Suprapubic skin (tissue), 4 donors: ENCODE data around the gene RAB3GAP1. TPM values are rescaled to one million over a fixed set of nuclear protein-coding genes. Genes with fewer than 3 reads are reported as not detected.

ENCODE experiments used
- DNase-seq, 2 donors: peaks; one replicate each; pipeline ENCODE4 v3.0.0-alpha.2; 2019; ENCODE audit warnings: low spot score in 2 of 2
- H3K27ac ChIP-seq: fragments of 200-600 bp; sonication (generic); one replicate; pipeline ENCODE4 v1.5.1; 2019
- H3K27me3 ChIP-seq: fragments of 200-600 bp; sonication (generic); one replicate; pipeline ENCODE4 v1.5.1; 2019
- H3K36me3 ChIP-seq: fragments of 200-600 bp; sonication (generic); one replicate; pipeline ENCODE4 v1.5.1; 2019
- H3K4me1 ChIP-seq: fragments of 200-600 bp; sonication (generic); one replicate; pipeline ENCODE4 v1.5.1; 2019
- H3K4me3 ChIP-seq: fragments of 200-600 bp; sonication (generic); one replicate; pipeline ENCODE4 v1.5.1; 2019; ENCODE audit warnings: mild to moderate bottlenecking
- H3K9me3 ChIP-seq: fragments of 200-600 bp; sonication (generic); one replicate; pipeline ENCODE4 v1.5.1; 2019
- CTCF ChIP-seq, 2 donors: fragments of 200-600 bp in 1 of 2; fragments of 450-650 bp in 1 of 2; sonication (generic) in 1 of 2; IDR thresholded peaks; one replicate each; pipeline ENCODE4 v1.5.1; 2016 to 2019; ENCODE audit warnings: antibody characterized with exemption in 2 of 2, mild to moderate bottlenecking in 1 of 2, moderate library complexity in 1 of 2
- EP300 ChIP-seq: sonication (generic); formaldehyde crosslinking; IDR thresholded peaks from one replicate; pipeline ENCODE4 v1.6.1; 2017; ENCODE audit warnings: antibody characterized with exemption
- POLR2A ChIP-seq, 2 donors: fragments of 450-650 bp; IDR thresholded peaks; one replicate each; pipeline ENCODE4 v1.6.1; 2017; ENCODE audit warnings: antibody characterized with exemption in 2 of 2, mild to moderate bottlenecking in 2 of 2, moderate library complexity in 2 of 2
- POLR2AphosphoS5 ChIP-seq, 3 donors: sonication (generic); formaldehyde crosslinking; IDR thresholded peaks; one replicate each; pipeline ENCODE4 v1.6.1; 2017; ENCODE audit warnings: antibody characterized with exemption in 3 of 3
- WGBS: methylation state at CpG from one replicate; pipeline ENCODE4 v1.1.5; 2018; 5-methylcytosine and 5-hydroxymethylcytosine counted together
- total RNA-seq, 4 donors: library from RNA; depleted of rRNA; stranded (reverse); fragments of >200 nt; gene quantifications; one replicate each; pipeline ENCODE4 v1.1.0, GENCODE V29; 2016

Gene RAB3GAP1
- total RNA-seq, 4 donors from 2014 or later, result 36.8 to 62.0 (median 52.6) TPM

GRCh38 chr2:135174049-135174809 lies 122.1 kb downstream of the RAB3GAP1 start:
- H3K4me3 ChIP-seq, result no peak overlapping the region
- H3K4me1 ChIP-seq, result no peaks in the 10 kb centered on the region
- DNase-seq, result no peak
- H3K27me3 ChIP-seq, result no peaks in the 10 kb centered on the region
- no peak overlapping the region for H3K27ac ChIP-seq
- peaks cover 37% of the 10 kb centered on the region for H3K36me3 ChIP-seq
- 83% methylated on average over 6 of the region's 9 CpGs for WGBS
- H3K9me3 ChIP-seq, result peaks cover 4% of the 10 kb centered on the region
- no peak for TF ChIP-seq CTCF (IDR thresholded peaks at IDR 0.05)
- no peak for TF ChIP-seq EP300
- no peak for TF ChIP-seq POLR2AphosphoS5 (IDR thresholded peaks at IDR 0.05)
- TF ChIP-seq POLR2A (IDR thresholded peaks at IDR 0.05), result no peak

GRCh38 chr2:135174810-135175093 lies 122.7 kb downstream of the RAB3GAP1 start:
- Histone ChIP-seq H3K9me3 (peaks cover 4% of the 10 kb centered on the region), H3K36me3 (peaks cover 32% of the 10 kb centered on the region), H3K4me3 (no peak overlapping the region), H3K27me3 (no peaks in the 10 kb centered on the region), H3K4me1 (no peaks in the 10 kb centered on the region), H3K27ac (no peak overlapping the region)
- 89% methylated on average over 6 of the region's 6 CpGs for WGBS
- TF ChIP-seq POLR2A (IDR thresholded peaks at IDR 0.05) (no peak), EP300 (no peak)
- DNase-seq, result no peak

- Histone ChIP-seq H3K9me3 (peaks cover 4% of the 10 kb centered on the region), H3K4me1 (no peaks in the 10 kb centered on the region), H3K27ac (no peak overlapping the region), H3K27me3 (no peaks in the 10 kb centered on the region), H3K36me3 (peaks cover 28% of the 10 kb centered on the region), H3K4me3 (no peak overlapping the region)
- 39% methylated on average over 3 of the region's 3 CpGs for WGBS
- TF ChIP-seq POLR2AphosphoS5 (IDR thresholded peaks at IDR 0.05) (no peak), CTCF (IDR thresholded peaks at IDR 0.05) (no peak), POLR2A (IDR thresholded peaks at IDR 0.05) (no peak), EP300 (no peak)
- no peak for DNase-seq
Measured at GRCh38 chr2:135175177-135175576, 123.1 kb downstream of the RAB3GAP1 start.

GRCh38 chr2:135179689-135180088 lies 127.6 kb downstream of the RAB3GAP1 start:
- TF ChIP-seq EP300, result no peak
- TF ChIP-seq POLR2A (IDR thresholded peaks at IDR 0.05), result no peak
- TF ChIP-seq POLR2AphosphoS5 (IDR thresholded peaks at IDR 0.05), result no peak
- no peak for TF ChIP-seq CTCF (IDR thresholded peaks at IDR 0.05)
- 85% methylated on average over 1 of the region's 1 CpG for WGBS
- H3K36me3 ChIP-seq, result peaks cover 7% of the 10 kb centered on the region

GRCh38 chr2:135182190-135182589 lies 130.1 kb downstream of the RAB3GAP1 start:
- TF ChIP-seq CTCF (IDR thresholded peaks at IDR 0.05), result no peak
- no peak for TF ChIP-seq POLR2AphosphoS5 (IDR thresholded peaks at IDR 0.05)
- no peak for TF ChIP-seq EP300
- no peak for TF ChIP-seq POLR2A (IDR thresholded peaks at IDR 0.05)
- WGBS, result 82% methylated on average over 8 of the region's 8 CpGs
- no peak for DNase-seq
- Histone ChIP-seq H3K4me3 (no peak overlapping the region), H3K36me3 (peaks cover 4% of the 10 kb centered on the region), H3K27me3 (no peaks in the 10 kb centered on the region), H3K27ac (no peak overlapping the region), H3K9me3 (peaks cover 4% of the 10 kb centered on the region), H3K4me1 (no peaks in the 10 kb centered on the region)

More at GRCh38 chr2:135179689-135180088, 127.6 kb downstream of the RAB3GAP1 start:
- H3K27me3 ChIP-seq, result no peaks in the 10 kb centered on the region
- H3K4me1 ChIP-seq, result no peaks in the 10 kb centered on the region
- H3K9me3 ChIP-seq, result peaks cover 4% of the 10 kb centered on the region
- no peak for DNase-seq
- H3K4me3 ChIP-seq, result no peak overlapping the region
- H3K27ac ChIP-seq, result no peak overlapping the region

- no peak for TF ChIP-seq POLR2AphosphoS5 (IDR thresholded peaks at IDR 0.05)
- TF ChIP-seq EP300, result no peak
- TF ChIP-seq CTCF (IDR thresholded peaks at IDR 0.05), result no peak
- TF ChIP-seq POLR2A (IDR thresholded peaks at IDR 0.05), result no peak
- peaks cover under 1% of the 10 kb centered on the region for H3K9me3 ChIP-seq
- no peaks in the 10 kb centered on the region for H3K27me3 ChIP-seq
- no peak for DNase-seq
- no peak overlapping the region for H3K4me3 ChIP-seq
- 80% methylated on average over 3 of the region's 3 CpGs for WGBS
- H3K4me1 ChIP-seq, result no peaks in the 10 kb centered on the region
- H3K36me3 ChIP-seq, result peaks cover under 1% of the 10 kb centered on the region
- H3K27ac ChIP-seq, result no peak overlapping the region
Measured at GRCh38 chr2:135182601-135183000, 130.5 kb downstream of the RAB3GAP1 start.
